Left colon (tissue), 2 donors: ENCODE data around the gene ERFL. TPM values are rescaled to one million over a fixed set of nuclear protein-coding genes. Genes with fewer than 3 reads are reported as not detected.

Source experiments
- ATAC-seq: fragments of 200-7000 bp; cut with Tn5 transposase; one replicate; pipeline ENCODE4 v1.9.1; 2020; ENCODE audit warnings: mild to moderate bottlenecking, moderate library complexity
- DNase-seq, 2 donors: peaks; one replicate each; pipeline ENCODE4 v3.0.0-alpha.2; 2020
- intact Hi-C, 2 donors: fragments of 100-400 bp; cut with DNase I in 1 of 2; cut with micrococcal nuclease in 1 of 2; formaldehyde crosslinking; loops; one replicate each; pipeline versions ENCODE4 v1.11.2 to v1.14.0; 2022; cut with DNase I, micrococcal nuclease
- total RNA-seq, 2 donors: library from RNA; stranded (reverse); fragmentation: NEBNext Ultra II Directional; extraction: Animal tissue kit (Norgen Biotek cat#: 25700); gene quantifications; one replicate each; pipeline ENCODE4 v1.2.1, GENCODE V29; 2021
- donor health status: DM: no; HTN: no; CAD: no.
- donor health status: DM: yes; HTN: yes; CAD: no.

The ERFL gene
- total RNA-seq, 2 donors from 2014 or later, result 1.1 to 1.7 TPM

GRCh38 chr19:41930926-41931592, 2.8 kb upstream of the ERFL start:
- ATAC-seq, result no peak
- intact Hi-C loops, result loop anchor here in 1 of 2 donors (10.0 kb wide), 1 partner anchor 56 kb away; the partner anchor contains the start of gene CD79A
- no peak for DNase-seq

- DNase-seq (no peak), ATAC-seq (no peak)
- intact Hi-C loops, result loop anchor here in 1 of 2 donors (10.0 kb wide), 1 partner anchor 56 kb away; the partner anchor contains the start of gene CD79A
These were observed 2.1 kb upstream of the ERFL start for GRCh38 chr19:41930322-41930722.

GRCh38 chr19:41929536-41930071, 1.4 kb upstream of the ERFL start:
- intact Hi-C loops, result loop anchor here in 1 of 2 donors (10.0 kb wide), 1 partner anchor 55 kb away; the partner anchor contains the start of gene CD79A
- no peak for DNase-seq
- ATAC-seq, result no peak

GRCh38 chr19:41928754-41929535, 696 bp upstream of the ERFL start:
- ATAC-seq (peak; percentile 73), DNase-seq (peak in 1 of 2 donors; percentile 47)
- intact Hi-C loops, result no loop called here

GRCh38 chr19:41927497-41928192, 604 bp downstream of the ERFL start:
- DNase-seq (no peak), ATAC-seq (no peak)

GRCh38 chr19:41926763-41927496, 1.3 kb downstream of the ERFL start:
- DNase-seq, result no peak
- no peak for ATAC-seq
- intact Hi-C loops, result no loop called here

More at GRCh38 chr19:41927497-41928192, 604 bp downstream of the ERFL start:
- intact Hi-C loops, result no loop called here

GRCh38 chr19:41926028-41926762, 2.1 kb downstream of the ERFL start:
- ATAC-seq (no peak), DNase-seq (no peak)
- intact Hi-C loops, result no loop called here

- DNase-seq (no peak), ATAC-seq (no peak)
- intact Hi-C loops, result no loop called here
These were observed 2.8 kb downstream of the ERFL start for GRCh38 chr19:41925208-41926003.

- no peak for ATAC-seq
- DNase-seq, result no peak
- intact Hi-C loops, result no loop called here
These were observed 3.8 kb downstream of the ERFL start for GRCh38 chr19:41924151-41925145.

GRCh38 chr19:41923045-41923788, 5.0 kb downstream of the ERFL start:
- DNase-seq (no peak), ATAC-seq (no peak)
- intact Hi-C loops, result no loop called here

- no peak for DNase-seq
- intact Hi-C loops, result no loop called here
- ATAC-seq, result no peak
These were observed 5.7 kb downstream of the ERFL start for GRCh38 chr19:41922585-41922984.

- DNase-seq (no peak), ATAC-seq (no peak)
- intact Hi-C loops, result no loop called here
These were observed 6.4 kb downstream of the ERFL start for GRCh38 chr19:41921577-41922576.

- intact Hi-C loops, result no loop called here
- ATAC-seq (peak; percentile 14), DNase-seq (no peak)
These were observed 7.2 kb downstream of the ERFL start for GRCh38 chr19:41920882-41921576.
